Peyer's patch (tissue), 4 donors: ENCODE measurements around the gene TJP2.

Experiments used
- POLR2A ChIP-seq, 2 donors: fragments of 450-650 bp; IDR thresholded peaks; one replicate each; pipeline ENCODE4 v1.5.1; 2017; ENCODE audit warnings: antibody characterized with exemption in 2 of 2, mild to moderate bottlenecking in 2 of 2, moderate library complexity in 2 of 2
- TF ChIP-seq, protein P1 (sequence below), 6 experiments: fragments of 450-650 bp in 4 of 6; fragments of 200-600 bp in 2 of 6; sonication (generic) in 1 of 6; IDR thresholded peaks; one replicate each; pipeline ENCODE4 v1.5.1; 2017 to 2019; ENCODE audit warnings: antibody characterized with exemption in 6 of 6, mild to moderate bottlenecking in 3 of 6, moderate library complexity in 1 of 6

DNA sequence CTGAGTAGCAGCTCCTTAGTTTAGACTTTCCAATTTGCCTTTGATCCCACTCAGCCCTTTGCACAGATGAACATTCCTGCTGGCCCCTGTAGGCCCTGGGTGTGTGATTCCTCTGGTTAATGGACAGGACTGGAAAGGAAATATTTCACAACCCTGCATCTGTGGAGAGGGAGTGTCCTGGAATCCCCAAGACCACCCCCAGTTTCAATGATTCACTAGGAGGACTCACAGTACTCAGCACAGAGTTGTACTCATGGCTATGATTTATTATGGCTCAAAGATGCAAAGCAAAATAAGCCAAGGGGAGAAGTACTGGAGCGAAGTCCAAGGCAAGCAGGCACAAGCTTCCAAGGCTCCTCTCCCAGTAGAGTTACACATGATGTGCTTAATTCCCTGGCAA, 42.4 kb upstream of the TJP2 start:
- peak in 1 of 2 donors; percentile 66 for TF ChIP-seq POLR2A (IDR thresholded peaks at IDR 0.05)
- TF ChIP-seq, protein P1, sequence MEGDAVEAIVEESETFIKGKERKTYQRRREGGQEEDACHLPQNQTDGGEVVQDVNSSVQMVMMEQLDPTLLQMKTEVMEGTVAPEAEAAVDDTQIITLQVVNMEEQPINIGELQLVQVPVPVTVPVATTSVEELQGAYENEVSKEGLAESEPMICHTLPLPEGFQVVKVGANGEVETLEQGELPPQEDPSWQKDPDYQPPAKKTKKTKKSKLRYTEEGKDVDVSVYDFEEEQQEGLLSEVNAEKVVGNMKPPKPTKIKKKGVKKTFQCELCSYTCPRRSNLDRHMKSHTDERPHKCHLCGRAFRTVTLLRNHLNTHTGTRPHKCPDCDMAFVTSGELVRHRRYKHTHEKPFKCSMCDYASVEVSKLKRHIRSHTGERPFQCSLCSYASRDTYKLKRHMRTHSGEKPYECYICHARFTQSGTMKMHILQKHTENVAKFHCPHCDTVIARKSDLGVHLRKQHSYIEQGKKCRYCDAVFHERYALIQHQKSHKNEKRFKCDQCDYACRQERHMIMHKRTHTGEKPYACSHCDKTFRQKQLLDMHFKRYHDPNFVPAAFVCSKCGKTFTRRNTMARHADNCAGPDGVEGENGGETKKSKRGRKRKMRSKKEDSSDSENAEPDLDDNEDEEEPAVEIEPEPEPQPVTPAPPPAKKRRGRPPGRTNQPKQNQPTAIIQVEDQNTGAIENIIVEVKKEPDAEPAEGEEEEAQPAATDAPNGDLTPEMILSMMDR (IDR thresholded peaks at IDR 0.05) = no peak
